CD4-positive, CD25-positive, alpha-beta regulatory T cell (primary cell): Measurements from ENCODE around the gene TARS3. TPM values are rescaled to one million over a fixed set of nuclear protein-coding genes. Genes with fewer than 3 reads are reported as not detected.
"Not testable (repeated sequence)": the region's sequence is repeated elsewhere in the genome, so short reads cannot be mapped to it uniquely, and the experiment has no call there.

Experiments used
- ATAC-seq, 2 donors: fragments of 150-1000 bp; cut with Tn5 transposase; one replicate each; pipeline ENCODE4 v1.10.0; 2021; ENCODE audit warnings: low read depth in 2 of 2, moderate number of reproducible peaks in 2 of 2, moderate library complexity in 1 of 2
- DNase-seq, 3 donors: peaks; one replicate each; pipeline versions ENCODE4 v3.0.0 to v3.0.0-alpha.2; 2012 to 2022; ENCODE audit warnings: mixed read lengths in 1 of 3
- H3K27ac ChIP-seq: one replicate; pipeline ENCODE4 v1.7.0; 2013; ENCODE audit warnings: mild to moderate bottlenecking, low read length; ENCODE audit not compliant: insufficient read depth, poor library complexity, severe bottlenecking
- H3K27me3 ChIP-seq: one replicate; pipeline ENCODE4 v1.7.0; 2013; ENCODE audit warnings: low read length; ENCODE audit not compliant: control insufficient read depth, insufficient read depth
- H3K36me3 ChIP-seq: one replicate; pipeline ENCODE4 v1.7.0; 2013; ENCODE audit warnings: mild to moderate bottlenecking, low read length, moderate library complexity; ENCODE audit not compliant: control insufficient read depth, insufficient read depth
- H3K4me1 ChIP-seq: 2 replicates; pipeline ENCODE4 v1.7.0; 2013; ENCODE audit warnings: mild to moderate bottlenecking, low read length; ENCODE audit not compliant: insufficient read depth, control insufficient read depth, poor library complexity, severe bottlenecking
- H3K4me3 ChIP-seq: one replicate; pipeline ENCODE4 v1.7.0; 2013; ENCODE audit warnings: low read depth, mild to moderate bottlenecking, low read length, moderate library complexity
- H3K9me3 ChIP-seq, 2 experiments: 1 replicate in 1 of 2; 2 replicates in 1 of 2; pipeline ENCODE4 v1.7.0; 2013; ENCODE audit warnings: low read length in 2 of 2, mild to moderate bottlenecking in 1 of 2, moderate library complexity in 1 of 2; ENCODE audit not compliant: control insufficient read depth in 2 of 2
- H3K27ac Mint-ChIP-seq, 3 donors: one replicate each; pipeline ENCODE4 v1.8.0; 2020 to 2022; ENCODE audit warnings: mild to moderate bottlenecking in 3 of 3, mixed read lengths in 3 of 3, moderate library complexity in 2 of 3
- H3K27me3 Mint-ChIP-seq: one replicate; pipeline ENCODE4 v1.8.0; 2022; ENCODE audit warnings: mild to moderate bottlenecking, mixed read lengths
- H3K36me3 Mint-ChIP-seq: one replicate; pipeline ENCODE4 v1.8.0; 2020; ENCODE audit warnings: mixed read lengths
- H3K4me1 Mint-ChIP-seq, 4 donors: one replicate each; pipeline ENCODE4 v1.8.0; 2020 to 2022; ENCODE audit warnings: mixed read lengths in 4 of 4, mild to moderate bottlenecking in 1 of 4
- H3K4me3 Mint-ChIP-seq, 4 donors: one replicate each; pipeline ENCODE4 v1.8.0; 2020 to 2022; ENCODE audit warnings: mild to moderate bottlenecking in 4 of 4, mixed read lengths in 4 of 4, moderate library complexity in 3 of 4
- H3K9me3 Mint-ChIP-seq, 7 donors: one replicate each; pipeline ENCODE4 v1.8.0; 2020 to 2022; ENCODE audit warnings: mixed read lengths in 7 of 7, mild to moderate bottlenecking in 3 of 7, moderate library complexity in 2 of 7
- polyA plus RNA-seq, 4 donors: library from polyadenylated mRNA; unstranded; fragments of 300-500 nt; fragmentation: Illumina TruSeq; gene quantifications; one replicate each; pipeline ENCODE4 v1.2.3, GENCODE V29; 2021
- total RNA-seq: library from RNA; stranded (reverse); gene quantifications from one replicate; pipeline ENCODE4 v1.2.3, GENCODE V29; 2022

Gene TARS3
- total RNA-seq (15.9 TPM), polyA plus RNA-seq (10 to 100 TPM in 1 of 4 donors, 1 to 10 TPM in 3; 6.5 to 10.1 (median 8.1) TPM)

GRCh38 chr15:101723874-101724674, at the start of gene TARS3:
Gene TARS3, minus strand, starts transcription at chr15:101724473. Its CDS starts 86 bp downstream, at chr15:101724387.
- peak within 1 kb of the TSS; percentile 93 for H3K4me3 ChIP-seq
- Mint-ChIP-seq H3K9me3 (no peaks in the 10 kb centered on the region), H3K27ac (peak within 1 kb of the TSS; percentile 73 to 95 (median 88)), H3K4me1 (peaks cover 12 to 32% (median 19%) of the 10 kb centered on the region in 4 donors), H3K4me3 (peak within 1 kb of the TSS; percentile 87 to 93 (median 92)), H3K27me3 (no peaks in the 10 kb centered on the region), H3K36me3 (peaks cover 21% of the 10 kb centered on the region)
- H3K9me3 ChIP-seq: no peaks in the 10 kb centered on the region
- peak within 1 kb of the TSS; percentile 85 for H3K27ac ChIP-seq
- H3K4me1 ChIP-seq: peaks cover 12% of the 10 kb centered on the region
- ATAC-seq: peak; percentile 87 to 91
- H3K36me3 ChIP-seq: peaks cover 28% of the 10 kb centered on the region
- peak; percentile 90 to 95 (median 93) for DNase-seq
- H3K27me3 ChIP-seq: no peaks in the 10 kb centered on the region

DNA sequence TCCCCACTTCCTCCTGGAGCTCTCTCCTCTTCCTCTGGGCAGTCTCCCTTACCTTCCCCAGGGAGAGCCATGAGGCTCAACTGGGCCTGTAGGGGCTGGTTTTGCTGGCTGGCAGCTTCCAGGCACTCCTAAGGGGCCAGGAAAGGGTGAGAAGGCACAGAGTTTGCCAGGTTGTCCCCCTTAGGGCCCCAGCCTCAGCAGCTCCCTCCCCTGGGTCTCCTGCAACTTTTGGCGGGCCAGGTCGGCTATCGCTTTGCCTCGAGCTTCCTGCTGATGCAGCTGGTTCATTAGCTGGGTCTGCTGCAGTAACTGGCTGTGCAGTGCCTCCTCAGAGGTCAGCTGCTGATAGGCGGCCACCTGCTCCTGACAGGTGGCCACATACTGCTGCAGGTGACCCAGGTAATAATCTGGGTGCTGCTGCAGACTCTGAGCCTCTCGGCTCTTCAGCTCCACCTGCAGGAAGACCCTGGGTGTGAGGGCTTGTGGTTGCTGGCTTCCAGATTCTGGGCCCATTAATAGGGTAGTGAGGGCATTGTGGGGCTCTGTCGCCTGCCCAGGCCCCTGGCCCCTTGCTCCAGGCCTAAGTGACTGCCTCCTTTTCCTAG, 49.3 kb upstream of the TARS3 start:
- ATAC-seq (no peak), DNase-seq (peak in 1 of 3 donors; percentile 7)

GRCh38 chr15:101772921-101773320, 48.6 kb upstream of the TARS3 start:
- no peaks in the 10 kb centered on the region for H3K4me1 Mint-ChIP-seq
- no peak overlapping the region for H3K27ac Mint-ChIP-seq
- H3K27me3 ChIP-seq: no peaks in the 10 kb centered on the region
- no peak overlapping the region for H3K4me3 ChIP-seq
- no peak overlapping the region for H3K27ac ChIP-seq
- H3K9me3 Mint-ChIP-seq: peaks cover 0 to 1% (median 0%) of the 10 kb centered on the region in 7 donors
- H3K4me3 Mint-ChIP-seq: no peak overlapping the region
- no peaks in the 10 kb centered on the region for H3K36me3 ChIP-seq
- ATAC-seq (no peak), DNase-seq (no peak)
- no peaks in the 10 kb centered on the region for H3K4me1 ChIP-seq
- no peaks in the 10 kb centered on the region for H3K27me3 Mint-ChIP-seq
- no peaks in the 10 kb centered on the region for H3K9me3 ChIP-seq
- H3K36me3 Mint-ChIP-seq: peaks cover 4% of the 10 kb centered on the region

More for the DNA sequence above, 49.3 kb upstream of the TARS3 start:
- H3K27me3 Mint-ChIP-seq: no peaks in the 10 kb centered on the region
- no peak overlapping the region for H3K4me3 ChIP-seq
- H3K4me1 Mint-ChIP-seq: no peaks in the 10 kb centered on the region
- no peaks in the 10 kb centered on the region for H3K27me3 ChIP-seq
- no peaks in the 10 kb centered on the region for H3K9me3 ChIP-seq
- H3K4me1 ChIP-seq: no peaks in the 10 kb centered on the region
- H3K9me3 Mint-ChIP-seq: peaks cover 0 to 1% (median 0%) of the 10 kb centered on the region in 7 donors
- no peaks in the 10 kb centered on the region for H3K36me3 ChIP-seq
- H3K27ac ChIP-seq: no peak overlapping the region
- H3K36me3 Mint-ChIP-seq: peaks cover 4% of the 10 kb centered on the region
- no peak overlapping the region for H3K27ac Mint-ChIP-seq
- no peak overlapping the region for H3K4me3 Mint-ChIP-seq

GRCh38 chr15:101767083-101767640, 42.9 kb upstream of the TARS3 start:
- not testable (repeated sequence) for H3K9me3 ChIP-seq, ATAC-seq, DNase-seq, H3K27ac ChIP-seq, H3K4me1 Mint-ChIP-seq, H3K4me1 ChIP-seq, H3K36me3 Mint-ChIP-seq, H3K4me3 Mint-ChIP-seq, H3K27me3 Mint-ChIP-seq, H3K27me3 ChIP-seq, H3K36me3 ChIP-seq, H3K27ac Mint-ChIP-seq, H3K4me3 ChIP-seq, H3K9me3 Mint-ChIP-seq

GRCh38 chr15:101765772-101766456, 41.6 kb upstream of the TARS3 start:
- no peak overlapping the region for H3K4me3 ChIP-seq
- no peak overlapping the region for H3K27ac ChIP-seq
- Mint-ChIP-seq H3K9me3 (peaks cover 0 to 2% (median 0%) of the 10 kb centered on the region in 7 donors), H3K27me3 (no peaks in the 10 kb centered on the region), H3K27ac (no peak overlapping the region), H3K4me1 (peaks cover 0 to 2% (median 0%) of the 10 kb centered on the region in 4 donors), H3K36me3 (no peaks in the 10 kb centered on the region), H3K4me3 (no peak overlapping the region)
- no peaks in the 10 kb centered on the region for H3K9me3 ChIP-seq
- ATAC-seq (no peak), DNase-seq (no peak)
- H3K27me3 ChIP-seq: no peaks in the 10 kb centered on the region
- H3K4me1 ChIP-seq: no peaks in the 10 kb centered on the region
- H3K36me3 ChIP-seq: no peaks in the 10 kb centered on the region

DNA sequence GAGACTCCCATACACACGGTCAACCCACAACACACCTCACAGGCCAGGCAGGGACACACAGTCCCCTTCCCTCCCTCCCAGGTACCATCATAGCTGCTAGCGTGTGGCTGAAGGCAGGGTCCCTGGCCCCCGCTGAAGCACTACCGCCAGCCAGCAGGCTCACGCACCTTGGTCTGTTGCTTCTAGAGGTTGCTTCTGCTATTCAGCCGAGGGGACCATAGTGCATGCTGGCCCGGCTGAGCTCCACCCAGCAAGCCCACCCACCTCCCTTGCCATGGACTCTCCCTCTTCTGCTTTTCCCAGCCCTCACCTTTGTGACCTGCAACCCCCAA, 41.0 kb upstream of the TARS3 start:
- DNase-seq, H3K9me3 Mint-ChIP-seq, ATAC-seq, H3K27ac ChIP-seq, H3K36me3 ChIP-seq, H3K27me3 Mint-ChIP-seq, H3K9me3 ChIP-seq, H3K4me3 Mint-ChIP-seq, H3K4me3 ChIP-seq, H3K4me1 Mint-ChIP-seq, H3K4me1 ChIP-seq, H3K27ac Mint-ChIP-seq, H3K36me3 Mint-ChIP-seq, H3K27me3 ChIP-seq: not testable (repeated sequence)

- not testable (repeated sequence) for H3K9me3 ChIP-seq, H3K4me3 Mint-ChIP-seq, H3K36me3 ChIP-seq, H3K4me3 ChIP-seq, H3K4me1 ChIP-seq, DNase-seq, H3K27me3 Mint-ChIP-seq, H3K9me3 Mint-ChIP-seq, ATAC-seq, H3K27ac ChIP-seq, H3K27me3 ChIP-seq, H3K36me3 Mint-ChIP-seq, H3K4me1 Mint-ChIP-seq, H3K27ac Mint-ChIP-seq
Measured at GRCh38 chr15:101764669-101765339, 40.5 kb upstream of the TARS3 start.
